Karpas-422 (cell line): ENCODE measurements around the gene IFNAR2. TPM values are rescaled to one million over a fixed set of nuclear protein-coding genes. Genes with fewer than 3 reads are reported as not detected.
"Not testable (repeated sequence)": the region's sequence is repeated elsewhere in the genome, so short reads cannot be mapped to it uniquely, and the experiment has no call there.

Experiments
- DNase-seq: peaks from one replicate; pipeline ENCODE4 v3.0.0-alpha.2; 2015
- H2AFZ ChIP-seq: fragments of 200-600 bp; sonication (generic); 2 replicates; pipeline ENCODE4 v1.6.1; 2014; ENCODE audit warnings: antibody characterized with exemption, low read length, mixed read lengths
- H3K27ac ChIP-seq: fragments of 200-600 bp; sonication (generic); 2 replicates; pipeline ENCODE4 v1.5.1; 2014; ENCODE audit warnings: mild to moderate bottlenecking, low read length, moderate library complexity
- H3K27me3 ChIP-seq: fragments of 200-600 bp; sonication (generic); 2 replicates; pipeline ENCODE4 v1.6.1; 2014; ENCODE audit warnings: low read length, mixed read lengths
- H3K36me3 ChIP-seq: fragments of 200-600 bp; sonication (generic); 2 replicates; pipeline ENCODE4 v1.6.1; 2014; ENCODE audit warnings: low read length, mixed read lengths; ENCODE audit not compliant: insufficient read depth
- H3K4me1 ChIP-seq: fragments of 200-600 bp; sonication (generic); 2 replicates; pipeline ENCODE4 v1.6.1; 2014; ENCODE audit warnings: mild to moderate bottlenecking, low read length, mixed read lengths
- H3K4me2 ChIP-seq: fragments of 200-600 bp; sonication (generic); 2 replicates; pipeline ENCODE4 v1.6.1; 2014; ENCODE audit warnings: low read length, low read depth, mild to moderate bottlenecking; ENCODE audit not compliant: poor library complexity, severe bottlenecking
- H3K4me3 ChIP-seq: fragments of 200-600 bp; sonication (generic); 2 replicates; pipeline ENCODE4 v1.5.1; 2014; ENCODE audit warnings: mild to moderate bottlenecking, antibody characterized with exemption, low read length, mixed read lengths
- H3K79me2 ChIP-seq: fragments of 200-600 bp; sonication (generic); 2 replicates; pipeline ENCODE4 v1.6.1; 2014; ENCODE audit warnings: mild to moderate bottlenecking, low read length, mixed read lengths
- H3K9ac ChIP-seq: fragments of 200-600 bp; sonication (generic); 2 replicates; pipeline ENCODE4 v1.6.0; 2014; ENCODE audit warnings: low read length
- H3K9me2 ChIP-seq: fragments of 200-600 bp; sonication (generic), shearing (Covaris generic); replicated peaks from 2 replicates; pipeline ENCODE4 v1.6.0; 2014; ENCODE audit warnings: mild to moderate bottlenecking, low read length, moderate library complexity; ENCODE audit not compliant: insufficient read depth
- H3K9me3 ChIP-seq: fragments of 300-700, 200-600 bp; sonication (generic); 2 replicates; pipeline ENCODE4 v1.6.1; 2014; ENCODE audit warnings: low read length, mixed read lengths
- H4K20me1 ChIP-seq: fragments of 200-600 bp; sonication (generic); 2 replicates; pipeline ENCODE4 v1.6.1; 2014; ENCODE audit warnings: mild to moderate bottlenecking, antibody characterized with exemption, low read length, low read depth; ENCODE audit not compliant: insufficient read depth
- total RNA-seq: library from RNA; depleted of rRNA; stranded (reverse); fragments of >200 nt; shearing (Covaris generic); gene quantifications from 2 replicates; pipeline ENCODE4 v1.2.3, GENCODE V29; 2014; ENCODE audit warnings: low replicate concordance

IFNAR2 gene
- total RNA-seq, 1 experiment from 2014 or later = 25.3 TPM

DNA sequence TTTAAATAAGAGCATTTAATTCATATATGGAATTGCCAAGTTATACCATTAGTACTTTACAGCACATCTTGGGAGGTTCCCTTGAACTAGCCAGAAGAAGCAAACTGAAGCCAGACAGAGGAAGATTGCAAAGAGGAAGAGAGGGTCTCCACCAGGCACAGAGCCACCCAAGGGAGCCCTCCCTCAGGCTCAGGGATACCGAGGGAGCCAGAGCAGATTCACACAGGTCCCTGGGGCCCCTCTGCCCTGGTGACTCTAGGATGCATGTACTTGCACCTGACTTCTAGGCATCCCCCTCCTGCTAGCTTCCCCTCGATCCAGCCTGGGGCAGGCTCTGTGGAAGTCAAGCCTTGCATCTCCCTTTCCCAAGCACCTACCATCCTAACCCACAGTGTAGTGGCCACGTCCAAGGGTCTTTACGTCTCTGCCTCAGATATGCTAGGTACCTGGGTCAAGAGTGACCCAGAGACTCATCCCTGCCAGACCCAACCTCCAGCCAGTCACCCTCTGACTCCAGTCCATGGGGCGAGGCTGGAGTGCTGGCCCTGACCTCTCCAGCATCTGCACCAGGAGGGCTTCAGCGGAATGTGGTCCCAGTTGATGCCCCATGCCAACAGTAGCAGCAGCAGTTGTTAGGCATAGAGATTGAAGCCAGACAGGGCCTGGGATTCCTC is 6.4 kb downstream of the IFNAR2 start:
- H3K9me3 ChIP-seq = no peaks in the 10 kb centered on the region
- H3K27me3 ChIP-seq = no peaks in the 10 kb centered on the region
- no peaks in the 10 kb centered on the region for H4K20me1 ChIP-seq
- no peak overlapping the region for H2AFZ ChIP-seq
- peak overlapping the region; percentile 93 for H3K27ac ChIP-seq
- H3K79me2 ChIP-seq = peaks cover 94% of the 10 kb centered on the region
- no peak overlapping the region for H3K4me3 ChIP-seq
- H3K4me1 ChIP-seq = peaks cover 92% of the 10 kb centered on the region
- H3K36me3 ChIP-seq = peaks cover 10% of the 10 kb centered on the region; the same call in 1 of the 2 replicates
- peak overlapping the region; percentile 83 for H3K4me2 ChIP-seq
- peak overlapping the region; percentile 5; the same call in 1 of the 2 replicates for H3K9ac ChIP-seq
- DNase-seq = no peak
- H3K9me2 ChIP-seq = no peaks in the 10 kb centered on the region

- peak overlapping the region; percentile 83 for H3K4me2 ChIP-seq
Observed at GRCh38 chr21:33236766-33237165, 7.0 kb downstream of the IFNAR2 start.

DNA sequence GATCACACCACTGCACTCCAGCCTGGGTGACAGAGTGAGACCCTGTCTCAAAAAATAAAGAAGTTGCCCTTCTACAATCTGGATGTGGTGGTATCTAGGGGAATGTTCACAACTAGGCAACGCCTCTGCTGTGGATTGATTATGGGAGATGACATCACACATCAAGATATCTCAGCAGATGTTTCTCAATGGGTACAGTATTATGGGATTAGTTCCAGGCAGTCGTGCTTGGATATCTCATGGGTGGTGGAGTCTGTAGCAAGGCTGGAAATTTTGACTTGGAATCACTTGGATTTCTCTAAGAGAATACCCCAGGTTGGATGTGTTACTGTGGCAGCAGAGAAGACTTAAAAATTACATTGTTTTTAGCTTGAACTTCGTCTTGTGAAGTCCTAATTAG is 7.7 kb downstream of the IFNAR2 start:
- Histone ChIP-seq H3K9ac (peak overlapping the region; percentile 66), H3K9me3 (no peaks in the 10 kb centered on the region), H2AFZ (no peak overlapping the region), H3K4me2 (peak overlapping the region; percentile 83), H3K4me3 (peak overlapping the region; percentile 56), H3K9me2 (no peaks in the 10 kb centered on the region), H3K27ac (peak overlapping the region; percentile 93), H3K36me3 (peaks cover 9% of the 10 kb centered on the region; the same call in 1 of the 2 replicates), H4K20me1 (no peaks in the 10 kb centered on the region), H3K79me2 (peaks cover 92% of the 10 kb centered on the region), H3K27me3 (no peaks in the 10 kb centered on the region), H3K4me1 (peaks cover 79% of the 10 kb centered on the region)
- no peak for DNase-seq

More at GRCh38 chr21:33236766-33237165, 7.0 kb downstream of the IFNAR2 start:
- H3K9me3 ChIP-seq = no peaks in the 10 kb centered on the region
- H3K27me3 ChIP-seq = no peaks in the 10 kb centered on the region
- no peaks in the 10 kb centered on the region for H3K9me2 ChIP-seq
- no peak overlapping the region; the same call in 1 of the 2 replicates for H3K9ac ChIP-seq
- H2AFZ ChIP-seq = no peak overlapping the region
- no peak for DNase-seq
- peak overlapping the region; percentile 93; the same call in 1 of the 2 replicates for H3K27ac ChIP-seq
- peaks cover 10% of the 10 kb centered on the region; the same call in 1 of the 2 replicates for H3K36me3 ChIP-seq
- H3K4me1 ChIP-seq = peaks cover 86% of the 10 kb centered on the region
- peaks cover 94% of the 10 kb centered on the region for H3K79me2 ChIP-seq
- no peaks in the 10 kb centered on the region for H4K20me1 ChIP-seq
- 0 out of 2 replicates have a peak overlapping the region, but pooled peaks have one; percentile 56 for H3K4me3 ChIP-seq

GRCh38 chr21:33238146-33238545 is 8.4 kb downstream of the IFNAR2 start:
- peak overlapping the region; percentile 56 for H3K4me3 ChIP-seq
- peaks cover 85% of the 10 kb centered on the region for H3K79me2 ChIP-seq
- H4K20me1 ChIP-seq = no peaks in the 10 kb centered on the region
- no peak for DNase-seq
- H2AFZ ChIP-seq = no peak overlapping the region
- H3K27me3 ChIP-seq = no peaks in the 10 kb centered on the region
- no peaks in the 10 kb centered on the region for H3K9me2 ChIP-seq
- H3K27ac ChIP-seq = peak overlapping the region; percentile 93
- peaks cover 72% of the 10 kb centered on the region for H3K4me1 ChIP-seq
- peak overlapping the region; percentile 83 for H3K4me2 ChIP-seq
- peak overlapping the region; percentile 66 for H3K9ac ChIP-seq
- H3K9me3 ChIP-seq = no peaks in the 10 kb centered on the region
- peaks cover 4% of the 10 kb centered on the region; the same call in 1 of the 2 replicates for H3K36me3 ChIP-seq

DNA sequence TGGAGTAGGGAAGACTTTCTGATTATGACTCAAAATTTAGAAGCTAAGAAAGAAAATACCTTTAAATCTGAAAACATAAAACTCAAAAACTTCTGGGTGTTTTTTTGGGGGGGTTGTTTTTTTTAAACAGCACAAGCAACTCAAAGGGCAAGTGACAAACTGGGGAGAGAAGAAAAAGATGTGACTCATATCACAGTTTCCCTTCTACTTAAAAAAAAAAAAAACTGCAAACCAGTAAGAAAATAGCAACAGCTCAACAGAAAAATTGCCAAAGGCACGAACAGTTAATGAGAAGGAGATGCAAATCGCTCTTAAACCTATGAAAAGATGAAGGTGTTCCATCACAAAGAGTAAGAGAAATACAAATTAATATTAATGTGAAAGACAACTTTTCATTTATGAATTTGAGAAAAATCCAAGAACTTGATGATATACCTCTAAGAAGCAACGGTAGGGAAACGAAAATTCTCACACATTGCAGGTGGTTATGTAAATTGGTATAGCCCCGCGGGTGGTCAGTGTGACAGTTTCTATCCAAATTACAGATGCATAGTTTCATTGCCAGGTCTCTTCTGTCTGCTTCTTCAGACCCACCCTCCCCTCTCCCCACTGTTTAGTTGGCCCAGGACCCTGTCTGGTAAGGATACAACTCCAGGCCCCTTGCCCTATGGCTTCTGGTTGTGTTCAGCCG is 9.0 kb downstream of the IFNAR2 start:
- peaks cover 4% of the 10 kb centered on the region for H3K36me3 ChIP-seq
- peak; percentile 74 for DNase-seq
- peak overlapping the region; percentile 66 for H3K9ac ChIP-seq
- H3K4me2 ChIP-seq = peak overlapping the region; percentile 83
- H3K79me2 ChIP-seq = peaks cover 84% of the 10 kb centered on the region
- peak overlapping the region; percentile 93 for H3K27ac ChIP-seq
- no peaks in the 10 kb centered on the region for H4K20me1 ChIP-seq
- no peak overlapping the region for H2AFZ ChIP-seq
- H3K4me3 ChIP-seq = peak overlapping the region; percentile 56
- peaks cover 68% of the 10 kb centered on the region for H3K4me1 ChIP-seq
- H3K27me3 ChIP-seq = no peaks in the 10 kb centered on the region
- no peaks in the 10 kb centered on the region for H3K9me2 ChIP-seq
- H3K9me3 ChIP-seq = no peaks in the 10 kb centered on the region

DNA sequence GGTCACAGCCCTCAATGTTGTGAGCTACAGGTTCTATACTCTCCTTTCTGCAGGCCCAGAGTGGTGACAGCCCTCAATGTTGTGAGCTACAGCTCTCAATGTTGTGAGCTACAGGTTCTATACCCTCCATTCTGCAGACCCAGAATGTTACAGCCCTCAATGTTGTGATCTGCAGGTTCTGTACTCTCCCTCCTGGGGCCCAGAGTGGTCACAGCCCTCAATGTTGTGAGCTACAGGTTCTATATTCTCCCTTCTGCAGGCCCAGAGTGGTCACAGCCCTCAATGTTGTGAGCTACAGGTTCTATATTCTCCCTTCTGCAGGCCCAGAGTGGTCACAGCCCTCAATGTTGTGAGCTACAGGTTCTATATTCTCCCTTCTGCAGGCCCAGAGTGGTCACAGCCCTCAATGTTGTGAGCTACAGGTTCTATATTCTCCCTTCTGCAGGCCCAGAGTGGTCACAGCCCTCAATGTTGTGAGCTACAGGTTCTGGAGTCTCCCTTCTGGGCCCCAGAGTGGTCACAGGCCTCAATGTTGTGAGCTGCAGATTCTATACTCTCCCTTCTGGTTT is 9.9 kb downstream of the IFNAR2 start:
- H4K20me1 ChIP-seq, H3K9me3 ChIP-seq, H3K27me3 ChIP-seq, H2AFZ ChIP-seq, H3K36me3 ChIP-seq, H3K9me2 ChIP-seq, DNase-seq, H3K4me3 ChIP-seq: not testable (repeated sequence)
- H3K9ac ChIP-seq = peak overlapping the region; percentile 66
- peaks cover 79% of the 10 kb centered on the region for H3K79me2 ChIP-seq
- peak overlapping the region; percentile 93 for H3K27ac ChIP-seq
- peaks cover 59% of the 10 kb centered on the region for H3K4me1 ChIP-seq
- H3K4me2 ChIP-seq = peak overlapping the region; percentile 83

GRCh38 chr21:33240404-33240803 is 10.7 kb downstream of the IFNAR2 start:
- Histone ChIP-seq H3K4me2 (no peak overlapping the region), H3K79me2 (peaks cover 72% of the 10 kb centered on the region), H3K9me3 (no peaks in the 10 kb centered on the region), H3K27ac (peak overlapping the region; percentile 93), H3K4me1 (peaks cover 51% of the 10 kb centered on the region), H3K36me3 (peaks cover 16% of the 10 kb centered on the region), H3K4me3 (no peak overlapping the region), H3K9me2 (no peaks in the 10 kb centered on the region), H2AFZ (no peak overlapping the region), H3K27me3 (no peaks in the 10 kb centered on the region), H4K20me1 (no peaks in the 10 kb centered on the region), H3K9ac (no peak overlapping the region)
- no peak for DNase-seq

DNA sequence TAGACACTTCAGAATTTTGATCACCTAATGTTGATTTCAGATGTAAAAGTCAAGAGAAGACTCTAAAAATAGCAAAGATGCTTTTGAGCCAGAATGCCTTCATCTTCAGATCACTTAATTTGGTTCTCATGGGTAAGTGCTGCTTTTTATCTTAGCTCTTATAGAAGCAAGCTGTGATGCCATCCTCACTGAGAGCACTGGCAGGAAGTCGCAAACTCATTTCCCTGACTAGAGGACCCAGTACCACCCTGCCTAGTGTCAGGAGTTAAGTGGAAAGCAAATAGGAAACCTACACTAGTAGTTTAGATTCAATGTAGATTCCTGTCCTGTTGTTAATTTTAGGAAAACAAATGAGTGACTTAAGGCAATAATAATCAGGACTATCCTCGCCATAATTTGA is 12.1 kb downstream of the IFNAR2 start:
- Histone ChIP-seq H3K9ac (no peak overlapping the region), H3K9me3 (no peaks in the 10 kb centered on the region), H3K4me3 (no peak overlapping the region), H4K20me1 (no peaks in the 10 kb centered on the region), H3K9me2 (no peaks in the 10 kb centered on the region), H3K4me1 (peaks cover 39% of the 10 kb centered on the region), H3K79me2 (peaks cover 60% of the 10 kb centered on the region), H2AFZ (no peak overlapping the region), H3K27me3 (no peaks in the 10 kb centered on the region), H3K27ac (peak overlapping the region; percentile 93; the same call in 1 of the 2 replicates), H3K4me2 (no peak overlapping the region), H3K36me3 (peaks cover 27% of the 10 kb centered on the region)
- DNase-seq = no peak
